GM23338 (cell line): ENCODE measurements around the gene SRSF1. TPM values are rescaled to one million over a fixed set of nuclear protein-coding genes. Genes with fewer than 3 reads are reported as not detected.

ENCODE experiments used
- ATAC-seq: fragments of 200-7000 bp; cut with Tn5 transposase; 3 replicates; pipeline ENCODE4 v1.9.1; 2020
- DNase-seq: peaks from one replicate; pipeline ENCODE4 v3.0.0-alpha.2; 2015; ENCODE audit warnings: low spot score
- H2AFZ ChIP-seq: fragments of 200-600 bp; sonication (generic); 2 replicates; pipeline ENCODE4 v1.8.0; 2016; ENCODE audit warnings: antibody characterized with exemption, mild to moderate bottlenecking, moderate library complexity
- H3F3A ChIP-seq: fragments of 200-600 bp; sonication (generic); replicated peaks from 2 replicates; pipeline ENCODE4 v1.8.0; 2017; ENCODE audit warnings: antibody characterized with exemption, mixed run types, low read depth
- H3K27ac ChIP-seq: fragments of 200-600 bp; sonication (generic); 2 replicates; pipeline ENCODE4 v1.6.1; 2016; ENCODE audit warnings: low read depth
- H3K27me3 ChIP-seq: fragments of 200-600 bp; sonication (generic); 2 replicates; pipeline ENCODE4 v1.8.0; 2016; ENCODE audit warnings: mild to moderate bottlenecking, mixed run types, moderate library complexity; ENCODE audit not compliant: insufficient read depth
- H3K36me3 ChIP-seq: fragments of 200-600 bp; sonication (generic); 2 replicates; pipeline ENCODE4 v1.8.0; 2016; ENCODE audit warnings: mild to moderate bottlenecking; ENCODE audit not compliant: insufficient read depth
- H3K4me1 ChIP-seq: fragments of 200-600 bp; sonication (generic); 2 replicates; pipeline ENCODE4 v1.8.0; 2016; ENCODE audit warnings: mild to moderate bottlenecking, moderate library complexity; ENCODE audit not compliant: insufficient read depth
- H3K4me2 ChIP-seq: fragments of 200-600 bp; sonication (generic); 2 replicates; pipeline ENCODE4 v1.7.1; 2017; ENCODE audit warnings: mixed run types
- H3K4me3 ChIP-seq: fragments of 200-600 bp; sonication (generic); 2 replicates; pipeline ENCODE4 v1.6.1; 2016; ENCODE audit warnings: mixed run types
- H3K79me2 ChIP-seq: fragments of 200-600 bp; sonication (generic); replicated peaks from 2 replicates; pipeline ENCODE4 v1.8.0; 2017; ENCODE audit warnings: mild to moderate bottlenecking; ENCODE audit not compliant: insufficient read depth
- H3K9me2 ChIP-seq: fragments of 200-600 bp; sonication (generic); 2 replicates; pipeline ENCODE4 v1.8.0; 2017; ENCODE audit not compliant: insufficient read depth
- H4K20me1 ChIP-seq: fragments of 200-600 bp; sonication (generic); replicated peaks from 2 replicates; pipeline ENCODE4 v1.8.0; 2017; ENCODE audit warnings: mild to moderate bottlenecking; ENCODE audit not compliant: insufficient read depth
- H3K27ac Mint-ChIP-seq: 2 replicates; pipeline ENCODE4 v1.8.0; 2020; ENCODE audit warnings: inconsistent platforms, mild to moderate bottlenecking, moderate library complexity, mixed read lengths
- H3K27me3 Mint-ChIP-seq: 3 replicates; pipeline ENCODE4 v1.8.0; 2022; ENCODE audit warnings: low read depth, mild to moderate bottlenecking, moderate library complexity, mixed read lengths, inconsistent platforms; ENCODE audit not compliant: insufficient read depth, poor library complexity
- H3K36me3 Mint-ChIP-seq: 3 replicates; pipeline ENCODE4 v1.8.0; 2021; ENCODE audit warnings: low read depth, mild to moderate bottlenecking, inconsistent platforms, moderate library complexity, mixed read lengths
- H3K4me1 Mint-ChIP-seq: 3 replicates; pipeline ENCODE4 v1.8.0; 2020; ENCODE audit warnings: mild to moderate bottlenecking, inconsistent platforms, mixed read lengths
- H3K4me3 Mint-ChIP-seq: 3 replicates; pipeline ENCODE4 v1.8.0; 2021; ENCODE audit warnings: moderate library complexity, mild to moderate bottlenecking, inconsistent platforms, mixed read lengths
- H3K9me3 Mint-ChIP-seq: 3 replicates; pipeline ENCODE4 v1.8.0; 2020; ENCODE audit warnings: moderate library complexity, mild to moderate bottlenecking, inconsistent platforms, mixed read lengths
- CREB1 ChIP-seq: fragments of 250-450 bp; sonication (Bioruptor Pico); IDR thresholded peaks from 2 replicates; pipeline ENCODE4 v1.5.0; 2020; ENCODE audit warnings: low read depth, mild to moderate bottlenecking, moderate library complexity
- EZH2 ChIP-seq: fragments of 200-600 bp; sonication (generic); IDR thresholded peaks from one replicate; pipeline ENCODE4 v1.8.0; 2017; ENCODE audit warnings: antibody characterized with exemption, mild to moderate bottlenecking, low read depth; ENCODE audit not compliant: unreplicated experiment
- EZH2phosphoT487 ChIP-seq: fragments of 200-600 bp; sonication (generic); IDR thresholded peaks from one replicate; pipeline ENCODE4 v1.8.1; 2018; ENCODE audit warnings: antibody characterized with exemption; ENCODE audit not compliant: unreplicated experiment
- JUNB ChIP-seq: IDR thresholded peaks from one replicate; pipeline ENCODE4 v1.6.1; 2016; ENCODE audit warnings: antibody characterized with exemption; ENCODE audit not compliant: unreplicated experiment
- NANOG ChIP-seq: IDR thresholded peaks from 2 replicates; pipeline ENCODE4 v1.6.1; 2016; ENCODE audit warnings: antibody characterized with exemption, borderline replicate concordance
- POLR2AphosphoS5 ChIP-seq: IDR thresholded peaks from 2 replicates; pipeline ENCODE4 v1.6.1; 2016; ENCODE audit warnings: antibody characterized with exemption, low read depth
- STAT1 ChIP-seq: IDR thresholded peaks from one replicate; pipeline ENCODE4 v1.6.1; 2016; ENCODE audit warnings: antibody characterized with exemption; ENCODE audit not compliant: unreplicated experiment
- ZNF114 ChIP-seq: fragments of 250-450 bp; sonication (Bioruptor Pico); IDR thresholded peaks from 2 replicates; pipeline ENCODE4 v1.5.0; 2020; ENCODE audit warnings: mild to moderate bottlenecking, moderate library complexity
- ZNF331 ChIP-seq: fragments of 250-450 bp; sonication (Bioruptor Pico); IDR thresholded peaks from 2 replicates; pipeline ENCODE4 v1.5.0; 2020; ENCODE audit warnings: low read depth, mild to moderate bottlenecking, moderate library complexity
- polyA plus RNA-seq: library from polyadenylated mRNA; unstranded; fragments of >200 nt; fragmentation: Nextera tagmentation; extraction: Ambion mirVana; gene quantifications from 2 replicates; pipeline ENCODE4 v1.2.1, GENCODE V29; 2016
- total RNA-seq: library from RNA; depleted of rRNA; stranded (reverse); fragments of >200 nt; shearing (Covaris generic); gene quantifications from 2 replicates; pipeline ENCODE4 v1.2.3, GENCODE V29; 2014
- TF ChIP-seq, protein P1 (sequence below): fragments of 250-450 bp; sonication (Bioruptor Pico); IDR thresholded peaks from 2 replicates; pipeline ENCODE4 v1.5.0; 2020; ENCODE audit warnings: mild to moderate bottlenecking, moderate library complexity
- TF ChIP-seq, protein P2 (sequence below): IDR thresholded peaks from 2 replicates; pipeline ENCODE4 v1.6.1; 2016; ENCODE audit warnings: antibody characterized with exemption
- TF ChIP-seq, protein P3 (sequence below), 2 experiments: fragments of 200-600 bp in 1 of 2; sonication (generic) in 1 of 2; conservative IDR thresholded peaks; 2 replicates each; pipeline versions ENCODE4 v1.5.1 to v1.6.1; 2016 to 2017; ENCODE audit warnings: antibody characterized with exemption in 2 of 2, low read depth in 2 of 2, mild to moderate bottlenecking in 2 of 2, moderate library complexity in 1 of 2
- TF ChIP-seq, protein P4 (sequence below): IDR thresholded peaks from one replicate; pipeline ENCODE4 v1.6.1; 2018; ENCODE audit warnings: antibody characterized with exemption; ENCODE audit not compliant: unreplicated experiment

SRSF1 gene
- total and polyA plus RNA-seq, 2 experiments from 2014 or later: 413 to 584 TPM

DNA sequence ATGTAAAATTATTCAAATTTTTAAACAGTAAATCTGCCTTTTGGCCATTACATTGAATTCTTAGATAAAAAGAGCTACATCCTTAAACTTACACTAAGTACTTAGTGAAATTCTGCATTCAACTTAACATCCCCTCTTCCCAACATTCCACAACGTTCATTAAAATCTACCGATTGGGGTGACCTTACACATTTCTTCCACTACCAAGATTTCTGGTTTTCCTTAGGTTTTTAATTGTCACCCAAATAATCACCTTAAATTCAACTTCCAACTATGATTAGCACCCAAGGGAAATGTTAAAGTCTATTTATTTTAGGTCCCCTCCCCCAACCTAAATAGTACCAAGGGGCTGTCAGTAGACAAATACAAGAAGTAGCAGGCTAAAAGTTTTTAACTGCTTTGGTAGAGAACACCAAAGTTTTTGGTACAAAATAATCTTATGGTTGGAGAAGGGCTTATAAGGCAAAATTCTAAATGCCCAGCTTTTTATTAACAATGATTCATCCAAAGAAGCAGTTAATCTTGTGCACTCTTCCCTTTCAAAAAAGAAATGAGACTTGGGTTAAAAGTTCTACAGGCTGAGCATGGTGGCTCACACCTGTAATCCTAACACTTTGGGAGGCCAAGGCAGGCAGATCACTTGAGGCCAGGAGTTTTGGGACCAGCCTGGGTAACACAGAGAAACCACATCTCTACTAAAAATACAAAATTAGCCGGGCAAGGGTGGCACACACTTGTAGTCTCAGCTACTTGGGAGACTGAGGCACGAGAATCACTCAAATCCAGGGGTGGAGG lies 4.7 kb downstream of the SRSF1 start:
- Histone ChIP-seq H3K27ac (peak overlapping the region; percentile 46), H3K27me3 (no peaks in the 10 kb centered on the region), H3K36me3 (peaks cover 33% of the 10 kb centered on the region), H3K4me3 (0 out of 2 replicates have a peak overlapping the region, but pooled peaks have one; percentile 94), H3K79me2 (peaks cover 56% of the 10 kb centered on the region), H2AFZ (no peak overlapping the region), H3K4me1 (peaks cover 18% of the 10 kb centered on the region), H3K9me2 (no peaks in the 10 kb centered on the region), H3F3A (peaks cover 26% of the 10 kb centered on the region; the same call in 1 of the 2 replicates), H3K4me2 (no peak overlapping the region), H4K20me1 (peaks cover 32% of the 10 kb centered on the region)
- Mint-ChIP-seq H3K27me3 (peaks cover 14% of the 10 kb centered on the region), H3K27ac (peak overlapping the region; percentile 4; the same call in 1 of the 2 replicates), H3K4me3 (peak overlapping the region; percentile 24; the same call in 1 of the 3 replicates), H3K9me3 (peaks cover 6% of the 10 kb centered on the region; the same call in 2 of the 3 replicates), H3K36me3 (peaks cover 93% of the 10 kb centered on the region), H3K4me1 (peaks cover 40% of the 10 kb centered on the region)
- DNase-seq (no peak), ATAC-seq (no peak)
- TF ChIP-seq EZH2 (no peak), JUNB (no peak), ZNF331 (CRISPR knock-in tag) (no peak), NANOG (no peak), CREB1 (CRISPR knock-in tag) (no peak), ZNF114 (no peak), STAT1 (no peak), EZH2phosphoT487 (no peak), POLR2AphosphoS5 (no peak)
- TF ChIP-seq, protein P1, sequence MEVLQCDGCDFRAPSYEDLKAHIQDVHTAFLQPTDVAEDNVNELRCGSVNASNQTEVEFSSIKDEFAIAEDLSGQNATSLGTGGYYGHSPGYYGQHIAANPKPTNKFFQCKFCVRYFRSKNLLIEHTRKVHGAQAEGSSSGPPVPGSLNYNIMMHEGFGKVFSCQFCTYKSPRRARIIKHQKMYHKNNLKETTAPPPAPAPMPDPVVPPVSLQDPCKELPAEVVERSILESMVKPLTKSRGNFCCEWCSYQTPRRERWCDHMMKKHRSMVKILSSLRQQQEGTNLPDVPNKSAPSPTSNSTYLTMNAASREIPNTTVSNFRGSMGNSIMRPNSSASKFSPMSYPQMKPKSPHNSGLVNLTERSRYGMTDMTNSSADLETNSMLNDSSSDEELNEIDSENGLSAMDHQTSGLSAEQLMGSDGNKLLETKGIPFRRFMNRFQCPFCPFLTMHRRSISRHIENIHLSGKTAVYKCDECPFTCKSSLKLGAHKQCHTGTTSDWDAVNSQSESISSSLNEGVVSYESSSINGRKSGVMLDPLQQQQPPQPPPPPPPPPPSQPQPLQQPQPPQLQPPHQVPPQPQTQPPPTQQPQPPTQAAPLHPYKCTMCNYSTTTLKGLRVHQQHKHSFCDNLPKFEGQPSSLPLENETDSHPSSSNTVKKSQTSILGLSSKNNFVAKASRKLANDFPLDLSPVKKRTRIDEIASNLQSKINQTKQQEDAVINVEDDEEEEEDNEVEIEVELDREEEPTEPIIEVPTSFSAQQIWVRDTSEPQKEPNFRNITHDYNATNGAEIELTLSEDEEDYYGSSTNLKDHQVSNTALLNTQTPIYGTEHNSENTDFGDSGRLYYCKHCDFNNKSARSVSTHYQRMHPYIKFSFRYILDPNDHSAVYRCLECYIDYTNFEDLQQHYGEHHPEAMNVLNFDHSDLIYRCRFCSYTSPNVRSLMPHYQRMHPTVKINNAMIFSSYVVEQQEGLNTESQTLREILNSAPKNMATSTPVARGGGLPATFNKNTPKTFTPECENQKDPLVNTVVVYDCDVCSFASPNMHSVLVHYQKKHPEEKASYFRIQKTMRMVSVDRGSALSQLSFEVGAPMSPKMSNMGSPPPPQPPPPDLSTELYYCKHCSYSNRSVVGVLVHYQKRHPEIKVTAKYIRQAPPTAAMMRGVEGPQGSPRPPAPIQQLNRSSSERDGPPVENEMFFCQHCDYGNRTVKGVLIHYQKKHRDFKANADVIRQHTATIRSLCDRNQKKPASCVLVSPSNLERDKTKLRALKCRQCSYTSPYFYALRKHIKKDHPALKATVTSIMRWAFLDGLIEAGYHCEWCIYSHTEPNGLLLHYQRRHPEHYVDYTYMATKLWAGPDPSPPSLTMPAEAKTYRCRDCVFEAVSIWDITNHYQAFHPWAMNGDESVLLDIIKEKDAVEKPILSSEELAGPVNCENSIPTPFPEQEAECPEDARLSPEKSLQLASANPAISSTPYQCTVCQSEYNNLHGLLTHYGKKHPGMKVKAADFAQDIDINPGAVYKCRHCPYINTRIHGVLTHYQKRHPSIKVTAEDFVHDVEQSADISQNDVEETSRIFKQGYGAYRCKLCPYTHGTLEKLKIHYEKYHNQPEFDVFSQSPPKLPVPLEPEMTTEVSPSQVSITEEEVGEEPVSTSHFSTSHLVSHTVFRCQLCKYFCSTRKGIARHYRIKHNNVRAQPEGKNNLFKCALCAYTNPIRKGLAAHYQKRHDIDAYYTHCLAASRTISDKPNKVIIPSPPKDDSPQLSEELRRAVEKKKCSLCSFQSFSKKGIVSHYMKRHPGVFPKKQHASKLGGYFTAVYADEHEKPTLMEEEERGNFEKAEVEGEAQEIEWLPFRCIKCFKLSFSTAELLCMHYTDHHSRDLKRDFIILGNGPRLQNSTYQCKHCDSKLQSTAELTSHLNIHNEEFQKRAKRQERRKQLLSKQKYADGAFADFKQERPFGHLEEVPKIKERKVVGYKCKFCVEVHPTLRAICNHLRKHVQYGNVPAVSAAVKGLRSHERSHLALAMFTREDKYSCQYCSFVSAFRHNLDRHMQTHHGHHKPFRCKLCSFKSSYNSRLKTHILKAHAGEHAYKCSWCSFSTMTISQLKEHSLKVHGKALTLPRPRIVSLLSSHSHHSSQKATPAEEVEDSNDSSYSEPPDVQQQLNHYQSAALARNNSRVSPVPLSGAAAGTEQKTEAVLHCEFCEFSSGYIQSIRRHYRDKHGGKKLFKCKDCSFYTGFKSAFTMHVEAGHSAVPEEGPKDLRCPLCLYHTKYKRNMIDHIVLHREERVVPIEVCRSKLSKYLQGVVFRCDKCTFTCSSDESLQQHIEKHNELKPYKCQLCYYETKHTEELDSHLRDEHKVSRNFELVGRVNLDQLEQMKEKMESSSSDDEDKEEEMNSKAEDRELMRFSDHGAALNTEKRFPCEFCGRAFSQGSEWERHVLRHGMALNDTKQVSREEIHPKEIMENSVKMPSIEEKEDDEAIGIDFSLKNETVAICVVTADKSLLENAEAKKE (CRISPR knock-in tag): no peak
- TF ChIP-seq, protein P2, sequence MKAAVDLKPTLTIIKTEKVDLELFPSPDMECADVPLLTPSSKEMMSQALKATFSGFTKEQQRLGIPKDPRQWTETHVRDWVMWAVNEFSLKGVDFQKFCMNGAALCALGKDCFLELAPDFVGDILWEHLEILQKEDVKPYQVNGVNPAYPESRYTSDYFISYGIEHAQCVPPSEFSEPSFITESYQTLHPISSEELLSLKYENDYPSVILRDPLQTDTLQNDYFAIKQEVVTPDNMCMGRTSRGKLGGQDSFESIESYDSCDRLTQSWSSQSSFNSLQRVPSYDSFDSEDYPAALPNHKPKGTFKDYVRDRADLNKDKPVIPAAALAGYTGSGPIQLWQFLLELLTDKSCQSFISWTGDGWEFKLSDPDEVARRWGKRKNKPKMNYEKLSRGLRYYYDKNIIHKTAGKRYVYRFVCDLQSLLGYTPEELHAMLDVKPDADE: no peak
- TF ChIP-seq, protein P3, sequence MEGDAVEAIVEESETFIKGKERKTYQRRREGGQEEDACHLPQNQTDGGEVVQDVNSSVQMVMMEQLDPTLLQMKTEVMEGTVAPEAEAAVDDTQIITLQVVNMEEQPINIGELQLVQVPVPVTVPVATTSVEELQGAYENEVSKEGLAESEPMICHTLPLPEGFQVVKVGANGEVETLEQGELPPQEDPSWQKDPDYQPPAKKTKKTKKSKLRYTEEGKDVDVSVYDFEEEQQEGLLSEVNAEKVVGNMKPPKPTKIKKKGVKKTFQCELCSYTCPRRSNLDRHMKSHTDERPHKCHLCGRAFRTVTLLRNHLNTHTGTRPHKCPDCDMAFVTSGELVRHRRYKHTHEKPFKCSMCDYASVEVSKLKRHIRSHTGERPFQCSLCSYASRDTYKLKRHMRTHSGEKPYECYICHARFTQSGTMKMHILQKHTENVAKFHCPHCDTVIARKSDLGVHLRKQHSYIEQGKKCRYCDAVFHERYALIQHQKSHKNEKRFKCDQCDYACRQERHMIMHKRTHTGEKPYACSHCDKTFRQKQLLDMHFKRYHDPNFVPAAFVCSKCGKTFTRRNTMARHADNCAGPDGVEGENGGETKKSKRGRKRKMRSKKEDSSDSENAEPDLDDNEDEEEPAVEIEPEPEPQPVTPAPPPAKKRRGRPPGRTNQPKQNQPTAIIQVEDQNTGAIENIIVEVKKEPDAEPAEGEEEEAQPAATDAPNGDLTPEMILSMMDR (conservative IDR thresholded peaks at IDR 0.05; ENCODE audit: low read depth in 2 of 2): no peak
- TF ChIP-seq, protein P4, sequence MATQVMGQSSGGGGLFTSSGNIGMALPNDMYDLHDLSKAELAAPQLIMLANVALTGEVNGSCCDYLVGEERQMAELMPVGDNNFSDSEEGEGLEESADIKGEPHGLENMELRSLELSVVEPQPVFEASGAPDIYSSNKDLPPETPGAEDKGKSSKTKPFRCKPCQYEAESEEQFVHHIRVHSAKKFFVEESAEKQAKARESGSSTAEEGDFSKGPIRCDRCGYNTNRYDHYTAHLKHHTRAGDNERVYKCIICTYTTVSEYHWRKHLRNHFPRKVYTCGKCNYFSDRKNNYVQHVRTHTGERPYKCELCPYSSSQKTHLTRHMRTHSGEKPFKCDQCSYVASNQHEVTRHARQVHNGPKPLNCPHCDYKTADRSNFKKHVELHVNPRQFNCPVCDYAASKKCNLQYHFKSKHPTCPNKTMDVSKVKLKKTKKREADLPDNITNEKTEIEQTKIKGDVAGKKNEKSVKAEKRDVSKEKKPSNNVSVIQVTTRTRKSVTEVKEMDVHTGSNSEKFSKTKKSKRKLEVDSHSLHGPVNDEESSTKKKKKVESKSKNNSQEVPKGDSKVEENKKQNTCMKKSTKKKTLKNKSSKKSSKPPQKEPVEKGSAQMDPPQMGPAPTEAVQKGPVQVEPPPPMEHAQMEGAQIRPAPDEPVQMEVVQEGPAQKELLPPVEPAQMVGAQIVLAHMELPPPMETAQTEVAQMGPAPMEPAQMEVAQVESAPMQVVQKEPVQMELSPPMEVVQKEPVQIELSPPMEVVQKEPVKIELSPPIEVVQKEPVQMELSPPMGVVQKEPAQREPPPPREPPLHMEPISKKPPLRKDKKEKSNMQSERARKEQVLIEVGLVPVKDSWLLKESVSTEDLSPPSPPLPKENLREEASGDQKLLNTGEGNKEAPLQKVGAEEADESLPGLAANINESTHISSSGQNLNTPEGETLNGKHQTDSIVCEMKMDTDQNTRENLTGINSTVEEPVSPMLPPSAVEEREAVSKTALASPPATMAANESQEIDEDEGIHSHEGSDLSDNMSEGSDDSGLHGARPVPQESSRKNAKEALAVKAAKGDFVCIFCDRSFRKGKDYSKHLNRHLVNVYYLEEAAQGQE: no peak
